ENCODE data around the gene DPP6.

GRCh38 chr7:154781369-154782303 is 729.4 kb downstream of the DPP6 start:
- TF ChIP-seq TAF1 (IDR thresholded peaks at IDR 0.05; ENCODE audit: low read depth), result no peak
- TF ChIP-seq EP300 (IDR thresholded peaks at IDR 0.05; ENCODE audit: borderline replicate concordance), result no peak
- TF ChIP-seq TCF12 (IDR thresholded peaks at IDR 0.05; ENCODE audit: low read depth), result no peak
- no peak for TF ChIP-seq RAD21 (IDR thresholded peaks at IDR 0.05; ENCODE audit: low read depth)
- no peak for TF ChIP-seq CEBPB (IDR thresholded peaks at IDR 0.05)
- TF ChIP-seq FOXM1 (IDR thresholded peaks at IDR 0.05; ENCODE audit: borderline replicate concordance, low read depth), result no peak
- TF ChIP-seq, protein P1, sequence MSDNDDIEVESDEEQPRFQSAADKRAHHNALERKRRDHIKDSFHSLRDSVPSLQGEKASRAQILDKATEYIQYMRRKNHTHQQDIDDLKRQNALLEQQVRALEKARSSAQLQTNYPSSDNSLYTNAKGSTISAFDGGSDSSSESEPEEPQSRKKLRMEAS (IDR thresholded peaks at IDR 0.05), result no peak
- TF ChIP-seq REST (IDR thresholded peaks at IDR 0.05; ENCODE audit: low read depth), result no peak
- TF ChIP-seq CREB1 (IDR thresholded peaks at IDR 0.05; ENCODE audit: low read depth), result no peak
- TF ChIP-seq TEAD4 (IDR thresholded peaks at IDR 0.05), result no peak
- TF ChIP-seq ZBTB7A (IDR thresholded peaks at IDR 0.05; ENCODE audit: low read depth), result no peak
- no peak for TF ChIP-seq NFIC (IDR thresholded peaks at IDR 0.05)
- TF ChIP-seq YY1 (IDR thresholded peaks at IDR 0.05; ENCODE audit: low read depth), result no peak

Data from Ishikawa (cell line).